HepG2 (cell line): ENCODE data around the gene TRAF3. TPM values are rescaled to one million over a fixed set of nuclear protein-coding genes. Genes with fewer than 3 reads are reported as not detected.

Experiments
- ATAC-seq: fragments of 200-7000 bp; cut with Tn5 transposase; 3 replicates; pipeline ENCODE4 v1.9.1; 2020; ENCODE audit warnings: mild to moderate bottlenecking, moderate library complexity
- BruUV-seq: library from RNA; stranded (reverse); fragments of 400-500 nt; replicated peaks from 2 replicates; lab custom pipeline; 2021; lab: Mats Ljungman, UMichigan
- CTCF ChIA-PET: fragments of 300-600 bp; formaldehyde crosslinking; extraction: SDS; loops from one replicate; lab custom pipeline; 2021; ENCODE audit warnings: low total read pairs, inconsistent platforms, low intra/inter-chr PET ratio; lab: Yijun Ruan, JAX
- POLR2A ChIA-PET: fragments of 350-600 bp; sonication (Branson Sonifier 250); formaldehyde crosslinking; loops from one replicate; lab custom pipeline; 2020; ENCODE audit warnings: antibody characterized with exemption, inconsistent platforms; lab: Yijun Ruan, JAX
- DNase-seq: peaks from one replicate; pipeline ENCODE4 v3.0.0-alpha.2; 2015; ENCODE audit warnings: low spot score
- FAIRE-seq: peaks from 3 replicates; lab custom pipeline; 2011; peaks lifted over from hg19 to GRCh38; lab: Jason Lieb, UNC
- H2AFZ ChIP-seq: one replicate; pipeline ENCODE4 v1.6.1; 2011; ENCODE audit warnings: low read length, inconsistent platforms
- H3K27ac ChIP-seq: fragments of 300-600 bp; 3 replicates; pipeline ENCODE4 v1.8.0; 2011; ENCODE audit warnings: mixed run types, mild to moderate bottlenecking, mixed read lengths, low read length, inconsistent platforms; ENCODE audit not compliant: insufficient read depth; ENCODE audit errors: extremely low read length
- H3K27me3 ChIP-seq, 2 experiments: fragments of 200-600 bp in 1 of 2; 2 replicates in 1 of 2; 3 replicates in 1 of 2; pipeline versions ENCODE4 v1.6.0 to v1.8.0; 2011; ENCODE audit warnings: low read length in 2 of 2, mild to moderate bottlenecking in 2 of 2, moderate library complexity in 2 of 2, inconsistent platforms in 1 of 2; ENCODE audit not compliant: insufficient read depth in 2 of 2, control insufficient read depth in 1 of 2
- H3K36me3 ChIP-seq, 2 experiments: fragments of 200-600 bp in 1 of 2; replicated peaks in 1 of 2; 2 replicates in 1 of 2; 3 replicates in 1 of 2; pipeline versions ENCODE4 v1.5.1 to v1.8.0; 2011; ENCODE audit warnings: low read length in 2 of 2, inconsistent platforms in 1 of 2; ENCODE audit not compliant: insufficient read depth in 2 of 2, control insufficient read depth in 1 of 2
- H3K4me1 ChIP-seq: 2 replicates; pipeline ENCODE4 v1.5.1; 2012; ENCODE audit warnings: low read length, inconsistent platforms; ENCODE audit not compliant: insufficient read depth
- H3K4me2 ChIP-seq: 2 replicates; pipeline ENCODE4 v1.6.0; 2011; ENCODE audit warnings: low read depth, low read length, inconsistent platforms
- H3K4me3 ChIP-seq, 3 experiments: fragments of 200-600 bp in 1 of 3; sonication (generic), shearing (Covaris generic) in 1 of 3; replicated peaks in 1 of 3; 2 replicates each; pipeline ENCODE4 v1.5.1; 2011 to 2016; ENCODE audit warnings: low read length in 3 of 3, inconsistent platforms in 2 of 3, low read depth in 2 of 3, mild to moderate bottlenecking in 2 of 3, control low read depth in 1 of 3, mixed read lengths in 1 of 3; ENCODE audit not compliant: insufficient read depth in 1 of 3
- H3K79me2 ChIP-seq: one replicate; pipeline ENCODE4 v1.6.1; 2011; ENCODE audit warnings: low read length, inconsistent platforms; ENCODE audit not compliant: insufficient read depth
- H3K9ac ChIP-seq: 2 replicates; pipeline ENCODE4 v1.6.0; 2011; ENCODE audit warnings: mild to moderate bottlenecking, low read depth, low read length, inconsistent platforms; ENCODE audit not compliant: insufficient read depth
- H3K9me3 ChIP-seq: 2 replicates; pipeline ENCODE4 v1.5.1; 2012; ENCODE audit warnings: mild to moderate bottlenecking, low read length
- H4K20me1 ChIP-seq: 2 replicates; pipeline ENCODE4 v1.6.0; 2011; ENCODE audit warnings: inconsistent platforms, mild to moderate bottlenecking, low read length, moderate library complexity; ENCODE audit not compliant: insufficient read depth
- DPF2 ChIP-seq: sonication (generic); formaldehyde crosslinking; IDR thresholded peaks from 2 replicates; pipeline ENCODE4 v1.4.0; 2020; ENCODE audit warnings: mild to moderate bottlenecking, low read depth, missing genetic modification reagents, borderline replicate concordance
- HMGXB4 ChIP-seq, 2 experiments: sonication (generic) in 1 of 2; formaldehyde crosslinking in 1 of 2; IDR thresholded peaks; 2 replicates each; pipeline versions ENCODE4 v1.4.0 to v1.6.1; 2018 to 2020; ENCODE audit warnings: missing genetic modification reagents in 2 of 2, borderline replicate concordance in 1 of 2, low read depth in 1 of 2, mild to moderate bottlenecking in 1 of 2, missing biosample characterization in 1 of 2
- IRX3 ChIP-seq: sonication (generic); formaldehyde crosslinking; IDR thresholded peaks from 2 replicates; pipeline ENCODE4 v1.8.1; 2023; ENCODE audit warnings: mild to moderate bottlenecking, low read depth, missing genetic modification reagents, borderline replicate concordance
- KLF9 ChIP-seq: IDR thresholded peaks from 2 replicates; pipeline ENCODE4 v1.6.1; 2016; ENCODE audit warnings: low read depth
- REL ChIP-seq: sonication (generic); formaldehyde crosslinking; conservative IDR thresholded peaks from 2 replicates; pipeline ENCODE4 v1.8.0; 2022; ENCODE audit warnings: mild to moderate bottlenecking, missing genetic modification reagents, moderate library complexity
- STAT5B ChIP-seq: sonication (generic); formaldehyde crosslinking; IDR thresholded peaks from 2 replicates; pipeline ENCODE4 v1.4.0; 2020; ENCODE audit warnings: missing genetic modification reagents
- ZNF564 ChIP-seq: sonication (generic); formaldehyde crosslinking; IDR thresholded peaks from 2 replicates; pipeline ENCODE4 v1.8.1; 2023; ENCODE audit warnings: mild to moderate bottlenecking, missing genetic modification reagents
- ZNF598 ChIP-seq: sonication (generic); formaldehyde crosslinking; IDR thresholded peaks from 2 replicates; pipeline ENCODE4 v1.5.1; 2020; ENCODE audit warnings: mild to moderate bottlenecking, missing genetic modification reagents, borderline replicate concordance
- ZNF644 ChIP-seq: IDR thresholded peaks from 2 replicates; pipeline ENCODE4 v1.6.1; 2016; ENCODE audit warnings: low read depth
- ZNF672 ChIP-seq: sonication (generic); formaldehyde crosslinking; IDR thresholded peaks from 2 replicates; pipeline ENCODE4 v1.8.1; 2022; ENCODE audit warnings: missing genetic modification reagents
- ZNF761 ChIP-seq: sonication (generic); formaldehyde crosslinking; conservative IDR thresholded peaks from 2 replicates; pipeline ENCODE4 v1.4.0; 2020; ENCODE audit warnings: mild to moderate bottlenecking, missing genetic modification reagents
- WGBS: methylation state at CpG from one replicate; pipeline ENCODE4 v1.1.6; 2017; ENCODE audit warnings: low lambda C conversion rate; 5-methylcytosine and 5-hydroxymethylcytosine counted together
- in situ Hi-C: cut with HindIII; loops from 2 replicates; pipeline ENCODE4 v1.10.0; 2017; ENCODE audit warnings: low pct_unique_long_range_greater_than_20kb; ENCODE audit not compliant: extremely low pct_ligation_motif_present
- intact Hi-C: fragments of 100-400 bp; cut with micrococcal nuclease; formaldehyde crosslinking; loops from one replicate; pipeline ENCODE4 v1.10.0; 2022; ENCODE audit not compliant: unreplicated experiment
- polyA plus RNA-seq, 8 experiments: library from polyadenylated mRNA; depleted of rRNA in 3 of 8; stranded (reverse) in 7 of 8; unstranded in 1 of 8; fragments of >200 nt; fragmentation: Illumina TruSeq in 4 of 8; extraction: Trizol in 4 of 8; gene quantifications; 2 replicates each; pipeline versions ENCODE4 v1.2.1 to v1.2.3, GENCODE V29; 2011 to 2016; ENCODE audit warnings: low read depth in 4 of 8, missing spikeins in 1 of 8, mixed read lengths in 1 of 8; ENCODE audit not compliant: insufficient read depth in 1 of 8
- total RNA-seq, 5 experiments: library from RNA; depleted of rRNA; stranded (reverse); fragments of >200 nt; fragmentation: Illumina TruSeq; extraction: Trizol; gene quantifications; 2 replicates each; pipeline ENCODE4 v1.2.3, GENCODE V29; 2016; ENCODE audit warnings: low read depth in 1 of 5
- TF ChIP-seq, protein P1 (sequence below): IDR thresholded peaks from 2 replicates; pipeline ENCODE4 v1.6.1; 2016; ENCODE audit warnings: control low read depth
- TF ChIP-seq, protein P2 (sequence below): sonication (generic); formaldehyde crosslinking; IDR thresholded peaks from 2 replicates; pipeline ENCODE4 v1.8.1; 2023; ENCODE audit warnings: missing genetic modification reagents, inconsistent platforms, borderline replicate concordance

The TRAF3 gene
- total and polyA plus RNA-seq, 2 of the 13 experiments (the other 11 are each of a cell fraction or from before 2014, with no cell fraction given), result 6.9 to 12.2 TPM

GRCh38 chr14:102902086-102902485, 124.8 kb downstream of the TRAF3 start (continued):
- TF ChIP-seq STAT5B (CRISPR knock-in tag) (no peak), IRX3 (CRISPR knock-in tag) (no peak), HMGXB4 (CRISPR knock-in tag; IDR thresholded peaks at IDR 0.05; ENCODE audit: borderline replicate concordance in 1 of 2, low read depth in 1 of 2) (no peak), ZNF564 (no peak)

GRCh38 chr14:102902523-102903247, 125.4 kb downstream of the TRAF3 start:
- Histone ChIP-seq H3K27ac (no peak overlapping the region), H3K79me2 (no peaks in the 10 kb centered on the region), H3K4me3 (no peak overlapping the region), H3K9ac (no peak overlapping the region), H3K27me3 (no peaks in the 10 kb centered on the region), H4K20me1 (no peaks in the 10 kb centered on the region), H2AFZ (no peak overlapping the region), H3K4me1 (peaks cover 2% of the 10 kb centered on the region; the same call in 1 of the 2 replicates), H3K36me3 (peaks cover 3 to 10% of the 10 kb centered on the region in 2 experiments; a peak in 4 of 5 replicates), H3K4me2 (no peak overlapping the region), H3K9me3 (no peaks in the 10 kb centered on the region)
- BruUV-seq, result no TSS peak
- no peak for DNase-seq
- in situ Hi-C loops (no loop called here), intact Hi-C loops (no loop called here)
- ChIA-PET POLR2A (no interaction called here), CTCF (no interaction called here)
- no peak for FAIRE-seq
- ATAC-seq, result no peak
- WGBS, result 95% methylated on average over 12 of the region's 12 CpGs
- TF ChIP-seq ZNF598 (CRISPR knock-in tag), result no peak
- TF ChIP-seq, protein P1, sequence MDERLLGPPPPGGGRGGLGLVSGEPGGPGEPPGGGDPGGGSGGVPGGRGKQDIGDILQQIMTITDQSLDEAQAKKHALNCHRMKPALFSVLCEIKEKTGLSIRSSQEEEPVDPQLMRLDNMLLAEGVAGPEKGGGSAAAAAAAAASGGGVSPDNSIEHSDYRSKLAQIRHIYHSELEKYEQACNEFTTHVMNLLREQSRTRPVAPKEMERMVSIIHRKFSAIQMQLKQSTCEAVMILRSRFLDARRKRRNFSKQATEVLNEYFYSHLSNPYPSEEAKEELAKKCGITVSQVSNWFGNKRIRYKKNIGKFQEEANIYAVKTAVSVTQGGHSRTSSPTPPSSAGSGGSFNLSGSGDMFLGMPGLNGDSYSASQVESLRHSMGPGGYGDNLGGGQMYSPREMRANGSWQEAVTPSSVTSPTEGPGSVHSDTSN (CRISPR knock-in tag), result no peak
- TF ChIP-seq ZNF644 (CRISPR knock-in tag), result no peak
- no peak for TF ChIP-seq KLF9 (CRISPR knock-in tag)
- TF ChIP-seq, protein P2, sequence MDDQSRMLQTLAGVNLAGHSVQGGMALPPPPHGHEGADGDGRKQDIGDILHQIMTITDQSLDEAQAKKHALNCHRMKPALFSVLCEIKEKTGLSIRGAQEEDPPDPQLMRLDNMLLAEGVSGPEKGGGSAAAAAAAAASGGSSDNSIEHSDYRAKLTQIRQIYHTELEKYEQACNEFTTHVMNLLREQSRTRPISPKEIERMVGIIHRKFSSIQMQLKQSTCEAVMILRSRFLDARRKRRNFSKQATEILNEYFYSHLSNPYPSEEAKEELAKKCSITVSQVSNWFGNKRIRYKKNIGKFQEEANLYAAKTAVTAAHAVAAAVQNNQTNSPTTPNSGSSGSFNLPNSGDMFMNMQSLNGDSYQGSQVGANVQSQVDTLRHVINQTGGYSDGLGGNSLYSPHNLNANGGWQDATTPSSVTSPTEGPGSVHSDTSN (CRISPR knock-in tag), result no peak
- no peak for TF ChIP-seq ZNF672 (CRISPR knock-in tag)
- no peak for TF ChIP-seq REL (CRISPR knock-in tag)
- TF ChIP-seq DPF2, result no peak
- TF ChIP-seq ZNF761 (CRISPR knock-in tag), result no peak
